ENCODE measurements around the gene RNU7-1.

DNA sequence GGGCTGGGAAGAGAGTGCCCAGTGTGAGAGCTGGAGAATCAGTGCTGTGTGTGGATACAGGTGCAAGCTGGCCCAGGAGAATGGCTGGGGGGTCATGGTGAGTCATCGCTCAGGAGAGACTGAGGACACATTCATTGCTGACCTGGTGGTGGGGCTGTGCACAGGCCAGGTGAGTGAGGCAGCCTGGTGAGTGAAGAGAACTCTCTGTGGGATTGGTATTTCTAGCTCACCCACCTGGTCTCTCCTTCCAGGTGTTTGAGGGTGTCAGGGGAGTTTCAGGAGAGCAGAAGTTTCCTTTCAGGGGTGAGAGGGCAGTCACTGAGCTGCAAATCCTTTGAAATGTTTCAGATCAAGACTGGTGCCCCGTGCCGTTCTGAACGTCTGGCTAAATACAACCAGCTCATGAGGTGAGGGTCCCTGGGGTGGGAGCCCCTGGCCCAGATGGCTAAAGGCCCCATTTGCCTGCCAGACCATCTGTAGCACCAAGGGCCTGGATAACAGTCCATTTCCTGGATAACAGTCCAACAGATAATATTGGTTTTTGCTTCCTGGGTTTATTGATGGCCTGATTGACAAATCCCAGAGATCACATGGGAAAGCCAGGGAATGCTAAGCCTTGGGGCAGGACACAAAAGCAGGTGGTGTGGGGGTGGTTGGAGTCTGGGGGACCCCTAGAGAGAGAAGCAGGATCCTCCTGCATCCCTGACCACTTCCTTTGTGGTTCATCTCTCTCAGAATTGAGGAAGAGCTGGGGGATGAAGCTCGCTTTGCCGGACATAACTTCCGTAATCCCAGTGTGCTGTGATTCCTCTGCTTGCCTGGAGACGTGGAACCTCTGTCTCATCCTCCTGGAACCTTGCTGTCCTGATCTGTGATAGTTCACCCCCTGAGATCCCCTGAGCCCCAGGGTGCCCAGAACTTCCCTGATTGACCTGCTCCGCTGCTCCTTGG is 21.3 kb upstream of the RNU7-1 start:
- TF ChIP-seq POLR2AphosphoS5 (IDR thresholded peaks at IDR 0.05; ENCODE audit: control insufficient read depth, insufficient read depth, low read depth, low read length) (no peak), GTF2F1 (IDR thresholded peaks at IDR 0.05; ENCODE audit: low read depth, low read length) (no peak), YY1 (IDR thresholded peaks at IDR 0.05; ENCODE audit: borderline replicate concordance in 1 of 3, control insufficient read depth in 1 of 3, extremely low read depth in 1 of 3, insufficient read depth in 3 of 3, insufficient read length in 1 of 3, insufficient replicate concordance in 2 of 3, low read depth in 1 of 3, low read length in 2 of 3) (no peak), SIN3A (IDR thresholded peaks at IDR 0.05; ENCODE audit: borderline replicate concordance in 2 of 2, control insufficient read depth in 1 of 2, low read depth in 2 of 2, low read length in 2 of 2) (no peak), HCFC1 (IDR thresholded peaks at IDR 0.05; ENCODE audit: low read depth, low read length) (no peak), SMAD4 (CRISPR knock-in tag; conservative IDR thresholded peaks at IDR 0.05) (no peak)
- TF ChIP-seq, protein P1, sequence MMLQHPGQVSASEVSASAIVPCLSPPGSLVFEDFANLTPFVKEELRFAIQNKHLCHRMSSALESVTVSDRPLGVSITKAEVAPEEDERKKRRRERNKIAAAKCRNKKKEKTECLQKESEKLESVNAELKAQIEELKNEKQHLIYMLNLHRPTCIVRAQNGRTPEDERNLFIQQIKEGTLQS (IDR thresholded peaks at IDR 0.05) = peak; percentile 27; the same call in 1 of the 2 replicates
- TF ChIP-seq, protein P1 (CRISPR knock-in tag; conservative IDR thresholded peaks at IDR 0.05) = no peak
- TF ChIP-seq, protein P2, sequence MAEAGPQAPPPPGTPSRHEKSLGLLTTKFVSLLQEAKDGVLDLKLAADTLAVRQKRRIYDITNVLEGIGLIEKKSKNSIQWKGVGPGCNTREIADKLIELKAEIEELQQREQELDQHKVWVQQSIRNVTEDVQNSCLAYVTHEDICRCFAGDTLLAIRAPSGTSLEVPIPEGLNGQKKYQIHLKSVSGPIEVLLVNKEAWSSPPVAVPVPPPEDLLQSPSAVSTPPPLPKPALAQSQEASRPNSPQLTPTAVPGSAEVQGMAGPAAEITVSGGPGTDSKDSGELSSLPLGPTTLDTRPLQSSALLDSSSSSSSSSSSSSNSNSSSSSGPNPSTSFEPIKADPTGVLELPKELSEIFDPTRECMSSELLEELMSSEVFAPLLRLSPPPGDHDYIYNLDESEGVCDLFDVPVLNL (CRISPR knock-in tag; IDR thresholded peaks at IDR 0.05; ENCODE audit: low read depth) = no peak

Data from K562 (cell line).